ENCODE data around the gene HLF. TPM values are rescaled to one million over a fixed set of nuclear protein-coding genes. Genes with fewer than 3 reads are reported as not detected.

The HLF gene
- total and polyA plus RNA-seq, 8 donors = 1.6 to 42.4 (median 9.6) TPM

- H3K4me3 ChIP-seq = no peak overlapping the region
- intact Hi-C loops (cut with DNase I; ENCODE audit: low total_unique reads) = no loop called here
- no peaks in the 10 kb centered on the region for H3K4me1 ChIP-seq
- H3K27ac ChIP-seq = no peak overlapping the region
- H3K36me3 ChIP-seq = no peaks in the 10 kb centered on the region
- no peaks in the 10 kb centered on the region for H3K27me3 ChIP-seq
- TF ChIP-seq CTCF (IDR thresholded peaks at IDR 0.05) = no peak
- TF ChIP-seq POLR2A (IDR thresholded peaks at IDR 0.05) = no peak
- TF ChIP-seq EP300 (IDR thresholded peaks at IDR 0.05) = no peak
- TF ChIP-seq POLR2AphosphoS5 (IDR thresholded peaks at IDR 0.05) = no peak
- DNase-seq = no peak
- H3K9me3 ChIP-seq = no peaks in the 10 kb centered on the region
- 83 to 88% (median 84%) methylated on average over 15 of the region's 15 CpGs for WGBS, 5 donors
Measured at GRCh38 chr17:55332296-55333041, 67.7 kb downstream of the HLF start.

GRCh38 chr17:55334285-55334684 is 69.5 kb downstream of the HLF start:
- TF ChIP-seq POLR2AphosphoS5 (IDR thresholded peaks at IDR 0.05) (no peak), POLR2A (IDR thresholded peaks at IDR 0.05) (no peak), CTCF (IDR thresholded peaks at IDR 0.05) (no peak)
- Histone ChIP-seq H3K27me3 (peaks cover 0 to 2% (median 0%) of the 10 kb centered on the region in 3 donors), H3K36me3 (no peaks in the 10 kb centered on the region), H3K4me1 (no peaks in the 10 kb centered on the region), H3K27ac (no peak overlapping the region), H3K4me3 (no peak overlapping the region), H3K9me3 (no peaks in the 10 kb centered on the region)
- DNase-seq = no peak
- 73 to 84% (median 77%) methylated on average over 4 of the region's 4 CpGs for WGBS, 5 donors
- intact Hi-C loops (cut with DNase I; ENCODE audit: low total_unique reads) = no loop called here

GRCh38 chr17:55334881-55335540 is 70.3 kb downstream of the HLF start:
- intact Hi-C loops (cut with DNase I; ENCODE audit: low total_unique reads) = no loop called here
- TF ChIP-seq POLR2AphosphoS5 (IDR thresholded peaks at IDR 0.05) = no peak
- no peak for TF ChIP-seq CTCF (IDR thresholded peaks at IDR 0.05)
- no peak for TF ChIP-seq POLR2A (IDR thresholded peaks at IDR 0.05)
- TF ChIP-seq EP300 (IDR thresholded peaks at IDR 0.05) = no peak
- Histone ChIP-seq H3K9me3 (no peaks in the 10 kb centered on the region), H3K4me3 (no peak overlapping the region), H3K4me1 (no peaks in the 10 kb centered on the region), H3K27ac (no peak overlapping the region), H3K36me3 (no peaks in the 10 kb centered on the region), H3K27me3 (peaks cover 0 to 4% (median 0%) of the 10 kb centered on the region in 3 donors)
- WGBS, 5 donors = 66 to 76% (median 70%) methylated on average over 6 of the region's 6 CpGs
- DNase-seq = no peak

GRCh38 chr17:55335625-55336024 is 70.9 kb downstream of the HLF start:
- Histone ChIP-seq H3K27ac (no peak overlapping the region), H3K9me3 (no peaks in the 10 kb centered on the region), H3K4me3 (no peak overlapping the region), H3K36me3 (no peaks in the 10 kb centered on the region), H3K4me1 (no peaks in the 10 kb centered on the region), H3K27me3 (peaks cover 0 to 4% (median 0%) of the 10 kb centered on the region in 3 donors)
- DNase-seq = no peak
- intact Hi-C loops (cut with DNase I; ENCODE audit: low total_unique reads) = no loop called here
- no peak for TF ChIP-seq CTCF (IDR thresholded peaks at IDR 0.05)
- TF ChIP-seq EP300 (IDR thresholded peaks at IDR 0.05) = no peak
- no peak for TF ChIP-seq POLR2A (IDR thresholded peaks at IDR 0.05)
- no peak for TF ChIP-seq POLR2AphosphoS5 (IDR thresholded peaks at IDR 0.05)

All from stomach (tissue), 9 donors.